ENCODE results near the gene ADTRP. TPM values are rescaled to one million over a fixed set of nuclear protein-coding genes. Genes with fewer than 3 reads are reported as not detected.

ADTRP gene
- total RNA-seq, 1 experiment from 2014 or later = 0.86 TPM

DNA sequence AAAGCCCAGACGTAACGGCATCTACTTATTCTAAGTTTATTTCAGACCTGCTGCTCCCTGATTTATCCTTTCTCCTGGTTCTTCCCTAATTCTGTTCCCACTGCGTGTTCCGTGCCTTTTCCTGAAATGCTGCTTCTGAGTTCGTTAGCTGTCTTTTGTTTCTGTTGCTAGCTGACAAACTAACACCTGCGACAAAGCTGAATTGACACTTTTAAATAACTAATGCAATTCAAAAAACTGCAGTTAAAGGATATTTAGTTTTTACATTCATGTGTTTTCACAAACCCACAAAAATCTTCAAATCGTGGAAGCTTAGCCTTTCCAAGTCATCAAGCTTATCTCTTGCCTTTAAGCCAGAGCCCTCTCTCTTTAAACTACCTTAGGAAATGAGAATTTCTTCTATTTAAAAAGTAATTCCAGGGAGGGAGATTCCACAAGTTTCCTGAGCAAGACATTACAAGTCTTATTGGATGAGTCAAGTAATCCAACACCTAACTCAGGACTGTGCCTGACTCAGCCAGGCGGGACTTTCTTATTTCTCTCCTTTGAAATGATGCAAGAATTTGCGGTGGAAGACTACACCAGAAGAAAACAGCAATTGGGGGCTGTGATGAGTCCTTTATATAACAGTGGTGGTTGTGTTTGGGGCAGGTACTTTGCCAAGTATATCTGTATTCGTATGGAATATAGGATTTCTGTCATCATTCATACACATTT is 6.3 kb downstream of the ADTRP start:
- Histone ChIP-seq H3K9me3 (ENCODE audit: control insufficient read depth in 1 of 2, insufficient read depth in 1 of 2, low read depth in 1 of 2, low read length in 2 of 2) (no peaks in the 10 kb centered on the region), H3K9ac (ENCODE audit: low read length) (peak overlapping the region; percentile 49), H4K20me1 (ENCODE audit: insufficient read depth) (no peaks in the 10 kb centered on the region), H3K27ac (ENCODE audit: low read depth, low read length) (peak overlapping the region; percentile 19; the same call in 1 of the 2 replicates), H2AFZ (ENCODE audit: low read depth, low read length, poor library complexity, severe bottlenecking) (peak overlapping the region; percentile 66), H3K79me2 (ENCODE audit: insufficient read depth, low read length) (no peaks in the 10 kb centered on the region), H3K9me2 (ENCODE audit: insufficient read depth) (no peaks in the 10 kb centered on the region), H3K4me1 (ENCODE audit: control insufficient read depth in 1 of 2, insufficient read depth in 2 of 2, low read length in 2 of 2) (peaks cover 28 to 54% of the 10 kb centered on the region in 2 experiments), H3K27me3 (ENCODE audit: insufficient read depth, low read length) (no peaks in the 10 kb centered on the region), H3K36me3 (ENCODE audit: control insufficient read depth in 1 of 2, insufficient read depth in 2 of 2, low read length in 2 of 2) (no peaks in the 10 kb centered on the region), H3K4me3 (replicated peaks in 1 of 2; ENCODE audit: low read depth in 1 of 2, low read length in 2 of 2) (peak overlapping the region in 1 of 2 experiments; percentile 26; a peak in 1 of 4 replicates), H3K4me2 (ENCODE audit: low read length) (peak overlapping the region; percentile 73)
- ChIA-PET POLR2A (no interaction called here), RAD21 (ENCODE audit: low non-redundant PET in 1 of 2, low total read pairs in 2 of 2, uncharacterized antibody in 2 of 2, unreplicated experiment in 2 of 2) (no interaction called here), CTCF (no interaction called here)
- TF ChIP-seq MAX (IDR thresholded peaks at IDR 0.05) (peak; percentile 57; the same call in 1 of the 2 replicates), SRF (IDR thresholded peaks at IDR 0.05; ENCODE audit: low read depth) (peak; percentile 53; the same call in 1 of the 2 replicates), RAD21 (IDR thresholded peaks at IDR 0.05; ENCODE audit: low read depth) (peak; percentile 21; the same call in 1 of the 2 replicates), ELF1 (IDR thresholded peaks at IDR 0.05; ENCODE audit: borderline replicate concordance, low read depth) (no peak), JUND (IDR thresholded peaks at IDR 0.05) (peak; percentile 90), SIN3A (IDR thresholded peaks at IDR 0.05; ENCODE audit: low read depth) (no peak), POLR2AphosphoS5 (IDR thresholded peaks at IDR 0.05; ENCODE audit: low read depth, low read length) (peak; percentile 68; the same call in 1 of the 2 replicates), TCF7L2 (IDR thresholded peaks at IDR 0.05; ENCODE audit: borderline replicate concordance, extremely low read depth, insufficient read depth, insufficient read length) (peak; percentile 65), CEBPB (IDR thresholded peaks at IDR 0.05; ENCODE audit: low read depth) (peak; percentile 98), FOSL1 (IDR thresholded peaks at IDR 0.05; ENCODE audit: low read depth) (peak; percentile 92), YY1 (IDR thresholded peaks at IDR 0.05; ENCODE audit: extremely low read depth, insufficient replicate concordance, low read depth, low read length) (no peak), CBX3 (IDR thresholded peaks at IDR 0.05; ENCODE audit: low read depth) (peak; percentile 79), ZBTB33 (IDR thresholded peaks at IDR 0.05; ENCODE audit: extremely low read depth, insufficient replicate concordance, low read length) (no peak), EZH2phosphoT487 (IDR thresholded peaks at IDR 0.05; ENCODE audit: borderline replicate concordance) (no peak), ATF3 (IDR thresholded peaks at IDR 0.05) (peak; percentile 92), SP1 (IDR thresholded peaks at IDR 0.05; ENCODE audit: low read depth) (peak; percentile 90), ZNF274 (IDR thresholded peaks at IDR 0.05; ENCODE audit: low read depth, low read length) (no peak)
- DNase-seq (ENCODE audit: low read depth, low spot score) = peak; percentile 76
- no TSS peak for BruUV-seq (replicated peaks)
- intact Hi-C loops (cut with micrococcal nuclease) = no loop called here
- peak; percentile 74 for ATAC-seq

All from HCT116 (cell line).